OCI-LY1 (cell line): ENCODE data around the gene PEAK1.

ENCODE experiments used
- CTCF ChIP-seq: fragments of 200-600 bp; sonication (generic), shearing (Covaris generic); IDR thresholded peaks from 2 replicates; pipeline ENCODE4 v1.5.1; 2017; ENCODE audit warnings: mild to moderate bottlenecking, antibody characterized with exemption, low read length, moderate library complexity, mixed read lengths
- EZH2 ChIP-seq: fragments of 200-600 bp; sonication (generic), shearing (Covaris generic); IDR thresholded peaks from 2 replicates; pipeline ENCODE4 v1.8.0; 2017; ENCODE audit warnings: borderline replicate concordance, mixed run types, mild to moderate bottlenecking, antibody characterized with exemption, low read length, moderate library complexity, mixed read lengths

DNA sequence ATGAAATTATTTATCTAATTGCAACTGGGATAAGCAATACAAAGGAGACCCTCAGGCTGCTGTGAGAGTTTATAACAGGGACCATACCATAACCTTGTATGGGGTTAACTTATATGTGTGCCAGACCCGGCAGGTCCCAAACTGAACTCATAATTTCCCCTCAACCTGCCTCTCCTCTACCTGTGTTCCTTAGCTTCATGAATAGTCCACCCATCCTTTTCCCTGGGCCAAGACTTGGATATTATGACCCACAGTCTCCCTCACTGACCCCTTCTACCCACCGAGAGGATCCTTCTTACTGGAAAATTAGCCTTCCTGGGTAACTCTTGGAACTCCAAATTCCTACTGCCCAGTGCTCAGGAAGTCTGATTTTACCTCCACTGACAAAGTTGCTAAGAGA lies 345.6 kb downstream of the PEAK1 start:
- TF ChIP-seq CTCF (no peak), EZH2 (no peak)
